H1 (cell line): ENCODE measurements around the gene ADAMTS8. TPM values are rescaled to one million over a fixed set of nuclear protein-coding genes. Genes with fewer than 3 reads are reported as not detected.

Source experiments
- CTCF ChIA-PET: fragments of 300-600 bp; sonication (Branson Sonifier 250); formaldehyde crosslinking; loops from one replicate; lab custom pipeline; 2021; ENCODE audit not compliant: partially characterized antibody; lab: Charles Lee
- POLR2A ChIA-PET: fragments of 300-600 bp; sonication (Branson Sonifier 250); formaldehyde crosslinking; loops from one replicate; lab custom pipeline; 2021; ENCODE audit warnings: inconsistent platforms; ENCODE audit not compliant: partially characterized antibody; lab: Charles Lee
- DNase-seq, 2 experiments: peaks; one replicate each; pipeline versions ENCODE4 v3.0.0 to v3.0.0-alpha.2; 2010 to 2022; ENCODE audit warnings: low spot score in 2 of 2, low read depth in 1 of 2, mixed read lengths in 1 of 2
- FAIRE-seq: peaks from 2 replicates; lab custom pipeline; 2011; peaks lifted over from hg19 to GRCh38; lab: Jason Lieb, UNC
- H2AFZ ChIP-seq: 2 replicates; pipeline ENCODE4 v1.8.1; 2012; ENCODE audit warnings: low read length, inconsistent platforms
- H2AK5ac ChIP-seq: 2 replicates; pipeline ENCODE4 v1.6.1; 2013; ENCODE audit warnings: low read depth, low read length
- H2BK120ac ChIP-seq: replicated peaks from 2 replicates; pipeline ENCODE3; 2013; ENCODE audit warnings: low read depth, low read length, inconsistent platforms
- H2BK12ac ChIP-seq: 2 replicates; pipeline ENCODE4 v1.6.1; 2013; ENCODE audit warnings: low read depth, low read length
- H2BK15ac ChIP-seq: 2 replicates; pipeline ENCODE4 v1.6.1; 2013; ENCODE audit warnings: low read length
- H2BK20ac ChIP-seq: 2 replicates; pipeline ENCODE4 v1.6.1; 2013; ENCODE audit warnings: low read length
- H2BK5ac ChIP-seq: 2 replicates; pipeline ENCODE4 v1.6.1; 2013; ENCODE audit warnings: low read depth, low read length
- H3K14ac ChIP-seq: 2 replicates; pipeline ENCODE4 v1.6.1; 2013; ENCODE audit warnings: inconsistent platforms; ENCODE audit not compliant: insufficient read length
- H3K18ac ChIP-seq: 2 replicates; pipeline ENCODE4 v1.6.1; 2013; ENCODE audit warnings: low read length; ENCODE audit errors: extremely low read depth
- H3K23ac ChIP-seq: 2 replicates; pipeline ENCODE4 v1.6.1; 2013; ENCODE audit warnings: inconsistent platforms; ENCODE audit not compliant: insufficient read length
- H3K23me2 ChIP-seq: 2 replicates; pipeline ENCODE4 v1.6.1; 2013; ENCODE audit warnings: low read depth, low read length
- H3K27ac ChIP-seq: 2 replicates; pipeline ENCODE4 v1.6.1; 2011; ENCODE audit warnings: low read depth, low read length, inconsistent platforms
- H3K27me3 ChIP-seq, 4 experiments: replicated peaks in 1 of 4; 1 replicate in 1 of 4; 2 replicates in 3 of 4; pipeline versions ENCODE4 v1.6.1 to v1.8.1; 2011 to 2013; ENCODE audit warnings: low read length in 3 of 4, mild to moderate bottlenecking in 3 of 4, inconsistent platforms in 2 of 4, mixed read lengths in 2 of 4, moderate library complexity in 1 of 4; ENCODE audit not compliant: control insufficient read depth in 3 of 4, insufficient read depth in 3 of 4; ENCODE audit errors: extremely low read depth in 1 of 4
- H3K36me3 ChIP-seq, 4 experiments: 2 replicates each; pipeline versions ENCODE4 v1.6.1 to v1.8.1; 2011 to 2013; ENCODE audit warnings: mild to moderate bottlenecking in 4 of 4, low read length in 3 of 4, moderate library complexity in 2 of 4, control low read depth in 1 of 4, inconsistent platforms in 1 of 4; ENCODE audit not compliant: insufficient read depth in 4 of 4, control insufficient read depth in 2 of 4
- H3K4ac ChIP-seq: replicated peaks from 2 replicates; pipeline ENCODE3; 2013; ENCODE audit warnings: low read length, low read depth, mixed read lengths, inconsistent platforms; ENCODE audit not compliant: insufficient read length
- H3K4me1 ChIP-seq, 4 experiments: replicated peaks in 1 of 4; 1 replicate in 1 of 4; 2 replicates in 3 of 4; pipeline versions ENCODE4 v1.6.1 to v1.8.1; 2011 to 2013; ENCODE audit warnings: low read length in 3 of 4, inconsistent platforms in 2 of 4, mixed read lengths in 1 of 4; ENCODE audit not compliant: insufficient read depth in 4 of 4, control insufficient read depth in 3 of 4
- H3K4me2 ChIP-seq, 2 experiments: 2 replicates each; pipeline versions ENCODE4 v1.6.1 to v1.8.1; 2011 to 2013; ENCODE audit warnings: low read depth in 2 of 2, low read length in 2 of 2, control low read depth in 1 of 2, inconsistent platforms in 1 of 2, mild to moderate bottlenecking in 1 of 2; ENCODE audit not compliant: insufficient read depth in 1 of 2
- H3K4me3 ChIP-seq, 4 experiments: fragments of 200-600, 300-600 bp in 1 of 4; sonication (generic), shearing (Covaris generic), sonication (Bioruptor Twin) in 1 of 4; 2 replicates each; pipeline versions ENCODE4 v1.5.1 to v1.8.1; 2011 to 2016; ENCODE audit warnings: low read length in 4 of 4, low read depth in 3 of 4, control low read depth in 2 of 4, inconsistent platforms in 2 of 4, mild to moderate bottlenecking in 2 of 4, mixed read lengths in 1 of 4, moderate library complexity in 1 of 4; ENCODE audit not compliant: insufficient read depth in 2 of 4; ENCODE audit errors: extremely low read depth in 1 of 4
- H3K56ac ChIP-seq: replicated peaks from 2 replicates; pipeline ENCODE3; 2013; ENCODE audit warnings: low read depth, mild to moderate bottlenecking, mixed read lengths, low read length, inconsistent platforms; ENCODE audit not compliant: insufficient read length
- H3K79me1 ChIP-seq: 2 replicates; pipeline ENCODE4 v1.6.1; 2013; ENCODE audit warnings: low read depth, low read length, control low read depth
- H3K79me2 ChIP-seq, 2 experiments: 2 replicates each; pipeline versions ENCODE4 v1.6.1 to v1.8.1; 2012 to 2013; ENCODE audit warnings: low read length in 2 of 2, mild to moderate bottlenecking in 2 of 2, inconsistent platforms in 1 of 2; ENCODE audit not compliant: insufficient read depth in 2 of 2, control insufficient read depth in 1 of 2
- H3K9ac ChIP-seq, 4 experiments: replicated peaks in 1 of 4; 1 replicate in 1 of 4; 2 replicates in 3 of 4; pipeline versions ENCODE4 v1.6.1 to v1.8.1; 2011 to 2013; ENCODE audit warnings: low read depth in 3 of 4, low read length in 3 of 4, control low read depth in 2 of 4, mild to moderate bottlenecking in 2 of 4, moderate library complexity in 2 of 4, inconsistent platforms in 1 of 4; ENCODE audit errors: extremely low read depth in 1 of 4
- H3K9me3 ChIP-seq, 2 experiments: 2 replicates each; pipeline versions ENCODE4 v1.6.1 to v1.8.1; 2012 to 2013; ENCODE audit warnings: mild to moderate bottlenecking in 2 of 2, moderate library complexity in 2 of 2, control low read depth in 1 of 2, inconsistent platforms in 1 of 2, low read depth in 1 of 2, low read length in 1 of 2, mixed read lengths in 1 of 2; ENCODE audit not compliant: insufficient read depth in 2 of 2
- H4K20me1 ChIP-seq, 2 experiments: replicated peaks in 1 of 2; 2 replicates each; pipeline versions ENCODE3 to v1.8.1; 2011 to 2013; ENCODE audit warnings: inconsistent platforms in 2 of 2, low read length in 2 of 2, mild to moderate bottlenecking in 1 of 2; ENCODE audit not compliant: insufficient read depth in 2 of 2, control insufficient read depth in 1 of 2
- H4K5ac ChIP-seq: 2 replicates; pipeline ENCODE4 v1.6.1; 2013; ENCODE audit warnings: low read length, low read depth, mixed read lengths, inconsistent platforms; ENCODE audit not compliant: insufficient read length
- H4K8ac ChIP-seq: 2 replicates; pipeline ENCODE4 v1.8.0; 2013; ENCODE audit warnings: mild to moderate bottlenecking, moderate library complexity, low read length, inconsistent platforms; ENCODE audit not compliant: insufficient read depth; ENCODE audit errors: extremely low read depth
- H4K91ac ChIP-seq: replicated peaks from 2 replicates; pipeline ENCODE3; 2013; ENCODE audit warnings: low read length, mixed read lengths, inconsistent platforms; ENCODE audit not compliant: insufficient read length
- ASH2L ChIP-seq: fragments of 200-600, 300-600 bp; sonication (generic); IDR thresholded peaks from one replicate; pipeline ENCODE4 v1.7.1; 2017; ENCODE audit warnings: low read length
- BACH1 ChIP-seq: IDR thresholded peaks from 2 replicates; pipeline ENCODE4 v1.6.1; 2012; ENCODE audit warnings: low read length, improper control_type of control experiment
- BCL11A ChIP-seq, 2 experiments: IDR thresholded peaks; one replicate each; pipeline ENCODE4 v1.6.1; 2011; ENCODE audit warnings: low read depth in 2 of 2, low read length in 2 of 2, mild to moderate bottlenecking in 2 of 2
- CHD1 ChIP-seq: IDR thresholded peaks from 2 replicates; pipeline ENCODE4 v1.6.1; 2012; ENCODE audit warnings: low read depth, low read length, improper control_type of control experiment
- CTBP2 ChIP-seq: IDR thresholded peaks from 2 replicates; pipeline ENCODE4 v1.7.0; 2011; ENCODE audit warnings: borderline replicate concordance, mild to moderate bottlenecking, moderate library complexity, mixed read lengths, low read length; ENCODE audit not compliant: insufficient read depth, insufficient read length
- JUN ChIP-seq: IDR thresholded peaks from 2 replicates; pipeline ENCODE4 v1.6.1; 2011; ENCODE audit warnings: low read depth, mild to moderate bottlenecking, improper control_type of control experiment, low read length
- JUND ChIP-seq: IDR thresholded peaks from 2 replicates; pipeline ENCODE4 v1.6.1; 2011; ENCODE audit warnings: mild to moderate bottlenecking, improper control_type of control experiment, low read length
- KDM1A ChIP-seq: fragments of 200-600, 300-600 bp; sonication (generic); IDR thresholded peaks from 2 replicates; pipeline ENCODE4 v1.7.1; 2016; ENCODE audit warnings: mild to moderate bottlenecking, low read length, borderline replicate concordance
- MAFK ChIP-seq: IDR thresholded peaks from 2 replicates; pipeline ENCODE4 v1.6.1; 2012; ENCODE audit warnings: low read depth, mild to moderate bottlenecking, improper control_type of control experiment, low read length
- PHF8 ChIP-seq: fragments of 200-600 bp; sonication (generic); conservative IDR thresholded peaks from 2 replicates; pipeline ENCODE4 v1.7.1; 2012; ENCODE audit warnings: low read depth, mild to moderate bottlenecking, inconsistent platforms, low read length, moderate library complexity
- RFX5 ChIP-seq: IDR thresholded peaks from 2 replicates; pipeline ENCODE4 v1.6.1; 2011; ENCODE audit warnings: low read depth, low read length, improper control_type of control experiment, borderline replicate concordance
- RNF2 ChIP-seq: fragments of 200-900, 300-1000 bp; sonication (generic); IDR thresholded peaks from 2 replicates; pipeline ENCODE4 v1.7.1; 2016; ENCODE audit warnings: borderline replicate concordance, low read depth, mild to moderate bottlenecking, antibody characterized with exemption, low read length; ENCODE audit not compliant: poor library complexity, severe bottlenecking; ENCODE audit errors: missing control alignments
- SP1 ChIP-seq: IDR thresholded peaks from 2 replicates; pipeline ENCODE4 v1.6.1; 2011; ENCODE audit warnings: low read depth, low read length
- SRF ChIP-seq: IDR thresholded peaks from 2 replicates; pipeline ENCODE4 v1.6.1; 2011; ENCODE audit warnings: mild to moderate bottlenecking, low read depth, low read length, moderate library complexity
- TAF1 ChIP-seq: IDR thresholded peaks from 2 replicates; pipeline ENCODE4 v1.6.1; 2011; ENCODE audit warnings: mild to moderate bottlenecking, low read depth, low read length
- ZNF274 ChIP-seq: IDR thresholded peaks from 2 replicates; pipeline ENCODE4 v1.7.0; 2012; ENCODE audit warnings: low read length, borderline replicate concordance; ENCODE audit errors: extremely low read depth
- polyA plus RNA-seq, 7 experiments: library from polyadenylated mRNA; depleted of rRNA in 3 of 7; stranded (reverse) in 5 of 7; unstranded in 2 of 7; fragments of >200 nt in 5 of 7; fragments of 200-250 nt in 2 of 7; gene quantifications; 1 replicate in 5 of 7; 2 replicates in 1 of 7; 4 replicates in 1 of 7; pipeline versions ENCODE4 v1.2.1 to v1.2.3, GENCODE V29; 2011 to 2013; ENCODE audit warnings: missing spikeins in 2 of 7, mixed read lengths in 2 of 7
- total RNA-seq: library from RNA; stranded (reverse); fragmentation: NEBNext Ultra II Directional; extraction: Animal tissue kit (Norgen Biotek cat#: 25700); gene quantifications from 2 replicates; pipeline ENCODE4 v1.2.1, GENCODE V29; 2021

The ADAMTS8 gene
- total and polyA plus RNA-seq, 2 of the 8 experiments (the other 6 are each of a cell fraction or from before 2014, with no cell fraction given) = 9.3 to 16.6 TPM

DNA sequence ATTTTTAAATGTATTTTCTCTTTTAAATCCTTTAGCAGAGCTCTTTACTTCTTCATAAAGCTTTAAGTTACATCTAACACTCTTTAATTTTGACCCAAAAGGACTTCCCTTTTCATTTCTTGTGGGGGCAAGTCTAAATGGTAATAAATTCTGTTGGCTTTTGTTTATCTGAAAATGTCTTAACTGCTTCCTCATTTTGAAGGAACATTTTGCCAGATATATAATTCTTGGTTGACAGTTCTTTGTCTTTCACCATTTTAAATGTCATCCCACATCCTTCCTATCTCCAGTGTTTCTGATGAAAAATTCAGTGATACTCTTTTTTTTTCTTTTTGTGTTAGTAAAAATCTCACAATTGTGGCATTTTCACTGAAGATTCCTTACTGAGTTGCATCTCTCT, 69.0 kb downstream of the ADAMTS8 start:
- H2BK20ac ChIP-seq = no peak overlapping the region
- no peaks in the 10 kb centered on the region for H3K27me3 ChIP-seq
- H3K79me1 ChIP-seq = no peaks in the 10 kb centered on the region
- no peak overlapping the region for H4K8ac ChIP-seq
- no peak overlapping the region for H4K91ac ChIP-seq
- FAIRE-seq (no peak), DNase-seq (no peak)
- no peak overlapping the region for H2BK5ac ChIP-seq
- H2BK15ac ChIP-seq = no peak overlapping the region
- no peak overlapping the region for H3K18ac ChIP-seq
- no peak overlapping the region for H2AK5ac ChIP-seq
- H3K36me3 ChIP-seq = no peaks in the 10 kb centered on the region
- H4K5ac ChIP-seq = no peak overlapping the region
- H3K23me2 ChIP-seq = no peaks in the 10 kb centered on the region
- H3K4me2 ChIP-seq = no peak overlapping the region
- no peak overlapping the region for H3K56ac ChIP-seq
- no peak overlapping the region for H3K27ac ChIP-seq
- no peak overlapping the region for H3K9ac ChIP-seq
- TF ChIP-seq JUND (no peak), CTBP2 (no peak), RFX5 (no peak), JUN (no peak), KDM1A (no peak), ZNF274 (no peak), RNF2 (no peak), MAFK (no peak), CHD1 (no peak), ASH2L (no peak), TAF1 (no peak), BACH1 (no peak), SP1 (no peak), BCL11A (IDR thresholded peaks at IDR 0.05; ENCODE audit: low read depth in 2 of 2, low read length in 2 of 2) (no peak), SRF (no peak), PHF8 (no peak)
- H3K23ac ChIP-seq = no peak overlapping the region
- H2BK120ac ChIP-seq = no peak overlapping the region
- no peak overlapping the region for H2AFZ ChIP-seq
- no peak overlapping the region for H3K4me3 ChIP-seq
- H3K9me3 ChIP-seq = peaks cover 4 to 12% of the 10 kb centered on the region in 2 experiments; a peak in 3 of 4 replicates
- no peak overlapping the region for H2BK12ac ChIP-seq
- no peaks in the 10 kb centered on the region for H3K79me2 ChIP-seq
- CTCF ChIA-PET = no interaction called here
- H3K4ac ChIP-seq = no peak overlapping the region
- H3K4me1 ChIP-seq = no peaks in the 10 kb centered on the region
- H4K20me1 ChIP-seq = no peaks in the 10 kb centered on the region
- POLR2A ChIA-PET = interaction anchor here (0.6 kb wide), 1 partner anchor 870 kb away, joined by 3 read pairs; no protein-coding TSS in a partner anchor
- no peak overlapping the region for H3K14ac ChIP-seq
